Caki2 (cell line): ENCODE measurements around the gene ANKRD11. TPM values are rescaled to one million over a fixed set of nuclear protein-coding genes. Genes with fewer than 3 reads are reported as not detected.

Experiments
- DNase-seq: peaks from one replicate; pipeline ENCODE4 v3.0.0-alpha.2; 2015; ENCODE audit warnings: low read depth
- in situ Hi-C: cut with HindIII; loops from 2 replicates; pipeline ENCODE4 v1.10.0; 2016; ENCODE audit warnings: low sequenced_read_pairs, low pct_unique_long_range_greater_than_20kb, mixed read lengths
- total RNA-seq: library from RNA; depleted of rRNA; stranded (reverse); fragments of >200 nt; shearing (Covaris generic); gene quantifications from 2 replicates; pipeline ENCODE4 v1.2.3, GENCODE V29; 2014; ENCODE audit warnings: low replicate concordance; rRNA removed

The ANKRD11 gene
- total RNA-seq, 1 experiment from 2014 or later: 56.3 TPM

DNA sequence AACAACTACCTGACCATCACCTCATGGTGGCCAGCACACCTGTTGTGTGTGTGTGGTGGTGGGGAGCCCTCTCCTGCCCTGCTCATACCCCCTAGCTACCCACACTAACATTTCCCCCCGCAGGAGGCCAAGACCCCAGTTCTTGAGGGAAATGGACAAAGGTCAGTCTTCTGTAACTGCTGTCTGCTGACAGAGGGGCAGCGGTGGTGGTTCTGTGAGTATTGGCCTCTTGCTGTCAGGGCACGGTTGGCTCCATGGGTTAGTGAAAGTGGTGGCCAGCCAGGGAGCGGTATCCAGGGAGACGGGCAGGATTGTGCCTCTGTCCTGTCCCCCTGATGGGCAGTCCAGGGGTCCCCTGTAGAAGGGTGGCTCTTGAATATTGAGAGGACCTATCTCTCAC is 246.7 kb downstream of the ANKRD11 start:
- DNase-seq: no peak
- in situ Hi-C loops: no loop called here

DNA sequence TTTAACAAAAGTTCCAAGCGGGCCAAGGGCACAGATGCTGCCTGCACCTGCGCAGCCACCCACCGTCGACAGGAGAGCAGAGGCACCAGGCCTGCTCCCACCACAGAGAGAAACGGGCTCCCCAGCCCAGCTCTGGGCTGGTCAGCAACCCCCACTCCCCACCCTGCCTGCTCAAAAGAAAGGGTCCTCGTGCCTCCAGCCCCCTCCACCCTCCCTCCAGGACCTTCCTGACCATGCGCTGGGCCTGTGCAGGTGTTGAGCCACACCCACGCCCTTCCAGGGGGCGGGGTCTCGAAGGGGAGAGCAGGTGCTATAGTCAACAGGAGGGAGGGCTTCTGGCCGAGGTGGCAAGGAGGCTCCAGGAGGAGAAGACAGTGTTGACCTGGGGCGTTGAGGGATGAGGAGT is 247.6 kb downstream of the ANKRD11 start:
- in situ Hi-C loops: no loop called here
- DNase-seq: no peak

DNA sequence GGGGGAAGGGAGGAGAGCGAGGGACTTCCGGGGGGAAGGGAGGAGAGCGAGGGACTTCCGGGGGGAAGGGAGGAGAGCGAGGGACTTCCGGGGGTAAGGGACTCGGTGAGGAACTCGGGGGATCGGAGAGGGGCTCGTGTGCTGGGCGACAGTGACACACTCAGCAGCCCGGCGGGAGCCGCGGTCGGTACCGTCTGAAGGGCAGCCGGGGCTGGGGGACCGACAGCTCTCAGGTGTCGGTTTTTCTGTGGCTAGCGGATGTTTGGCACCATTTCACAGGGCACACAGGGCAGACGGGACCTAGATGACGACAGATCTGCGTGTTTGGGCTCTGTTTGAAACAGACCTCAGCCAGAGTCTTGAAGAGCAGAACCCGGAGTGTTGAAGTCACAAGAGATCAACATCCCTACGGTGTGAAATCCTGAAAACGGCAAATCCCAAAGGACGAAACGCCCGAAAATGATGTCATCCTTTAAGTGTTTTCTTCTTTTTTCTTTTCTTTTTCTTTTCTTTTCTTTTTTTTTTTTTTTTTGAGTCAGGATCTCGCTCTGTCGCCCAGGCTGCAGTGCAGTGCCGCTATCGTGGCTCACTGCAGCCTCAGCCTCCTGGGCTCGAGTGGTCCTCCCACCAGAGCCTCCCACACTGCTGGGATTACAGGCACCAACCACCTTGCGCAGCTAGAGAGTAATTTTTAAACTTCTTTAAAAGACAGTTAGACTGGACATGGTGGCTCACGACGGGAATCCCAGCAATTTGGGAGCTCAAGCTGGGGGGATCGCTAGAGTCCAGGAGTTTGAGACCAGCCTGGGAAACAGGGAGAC is 249.0 kb downstream of the ANKRD11 start:
- peak; percentile 78 for DNase-seq
- in situ Hi-C loops: no loop called here

DNA sequence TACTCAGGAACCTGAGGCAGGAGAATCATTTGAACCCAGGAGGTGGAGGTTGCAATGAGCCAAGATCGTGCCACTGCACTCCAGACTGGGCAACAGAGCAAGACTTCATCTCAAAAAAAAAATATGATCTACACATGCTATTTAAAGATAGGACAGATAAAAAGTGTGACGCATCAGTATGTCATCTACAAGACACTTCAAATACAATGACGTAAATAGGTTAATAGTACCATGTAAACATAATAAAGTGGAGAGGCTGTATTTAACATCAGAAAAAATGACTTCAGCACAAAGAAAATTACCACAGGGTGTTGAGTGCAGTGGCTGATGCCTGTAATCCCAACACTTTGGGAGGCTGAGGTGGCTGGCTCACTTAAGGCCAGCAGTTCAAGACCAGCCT is 252.6 kb downstream of the ANKRD11 start:
- no peak for DNase-seq
- in situ Hi-C loops: no loop called here

DNA sequence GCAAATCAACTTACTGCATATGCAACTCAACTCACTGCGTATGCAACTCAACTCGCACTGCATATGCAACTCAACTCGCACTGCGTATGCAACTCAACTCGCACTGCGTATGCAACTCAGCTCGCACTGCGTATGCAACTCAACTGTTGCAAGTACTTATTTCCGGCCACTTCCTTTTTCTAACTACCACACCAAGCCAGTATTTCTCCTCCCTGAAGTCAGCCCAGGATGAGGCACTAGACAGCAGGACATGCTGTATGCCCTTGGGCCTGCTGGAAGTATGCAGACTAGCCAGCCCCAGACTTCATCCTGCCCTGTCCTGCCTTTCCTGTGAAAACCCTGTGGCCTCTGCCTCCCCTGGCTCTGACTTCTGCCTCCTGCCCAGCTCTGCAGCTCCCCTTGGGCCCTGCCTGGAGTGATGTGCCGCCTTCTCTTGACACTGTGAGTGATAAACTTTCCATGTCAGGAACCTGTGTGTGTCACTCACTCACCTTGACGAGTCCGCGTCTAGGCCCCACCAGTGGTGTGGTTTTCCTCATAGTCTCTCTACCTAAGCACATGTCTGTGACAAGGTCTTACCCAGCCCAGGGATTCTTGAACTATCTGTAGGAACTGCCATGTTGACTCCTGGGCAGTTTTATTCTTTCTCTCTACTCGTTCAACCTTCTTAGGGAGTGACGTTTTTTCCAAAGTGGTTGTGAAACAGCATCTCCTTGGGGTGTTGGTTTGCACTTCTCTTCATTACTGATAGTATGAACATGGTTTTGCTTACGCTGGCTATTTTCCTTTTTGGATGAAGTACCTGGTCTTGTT is 256.5 kb downstream of the ANKRD11 start:
- in situ Hi-C loops: no loop called here
- DNase-seq: no peak

DNA sequence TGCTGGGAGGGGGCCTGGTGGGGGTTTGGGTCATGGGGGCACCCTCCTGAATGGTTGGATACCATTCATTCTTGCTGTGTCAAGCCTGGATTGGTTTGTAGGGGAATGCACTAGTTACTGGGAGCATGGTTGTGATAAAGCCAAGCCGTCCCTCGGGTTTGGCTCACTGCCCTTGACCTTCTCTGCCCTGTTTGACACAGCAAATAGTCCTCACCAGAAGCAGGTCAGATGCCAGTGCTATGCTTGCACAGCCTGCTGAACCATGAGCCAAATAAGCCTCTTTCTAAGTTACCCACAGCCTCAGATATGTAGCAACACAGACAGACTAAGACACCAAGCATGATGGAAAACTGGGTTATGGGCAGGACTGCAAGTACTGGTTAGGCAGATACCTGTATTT is 258.3 kb downstream of the ANKRD11 start:
- DNase-seq: no peak
- in situ Hi-C loops: no loop called here

DNA sequence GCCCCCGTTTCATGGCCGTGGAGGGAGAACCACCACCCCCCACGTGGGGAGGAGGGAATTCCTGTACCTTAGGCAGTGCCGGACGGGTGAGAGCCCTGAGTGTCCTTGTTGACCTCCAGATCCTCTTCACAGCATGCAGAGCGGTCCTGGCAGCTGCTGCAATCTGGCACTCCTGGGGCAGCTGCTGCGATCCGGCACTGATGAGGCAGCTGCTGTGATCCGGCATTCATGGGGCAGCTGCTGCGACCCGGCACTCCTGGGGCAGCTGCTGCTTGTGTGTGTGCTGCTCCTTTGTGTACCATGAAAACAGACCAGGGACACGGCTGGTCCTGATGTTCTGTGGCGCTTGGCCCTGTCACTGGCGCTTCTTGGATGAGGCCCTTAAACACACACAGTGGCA is 260.1 kb downstream of the ANKRD11 start:
- in situ Hi-C loops: no loop called here
- no peak for DNase-seq

DNA sequence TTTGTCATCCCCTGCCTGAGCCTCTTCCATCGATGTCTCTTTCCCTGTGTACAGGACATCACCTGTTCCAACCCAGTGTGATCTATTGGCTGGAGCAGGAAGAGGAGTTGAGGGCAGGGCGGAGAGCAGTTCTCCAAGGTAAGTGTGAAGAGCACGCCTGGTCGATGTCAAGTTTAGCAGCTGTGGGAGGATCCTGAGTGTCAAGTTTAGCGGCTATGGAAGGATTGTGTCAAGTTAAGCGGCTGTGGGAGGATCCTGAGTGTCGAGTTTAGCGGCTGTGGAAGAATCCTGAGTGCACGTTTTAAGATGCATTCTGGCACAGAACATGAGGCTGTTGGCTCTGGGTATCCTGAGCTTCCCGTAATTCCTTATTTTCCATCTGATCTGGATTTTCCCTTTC is 265.7 kb downstream of the ANKRD11 start:
- in situ Hi-C loops: no loop called here
- DNase-seq: no peak

DNA sequence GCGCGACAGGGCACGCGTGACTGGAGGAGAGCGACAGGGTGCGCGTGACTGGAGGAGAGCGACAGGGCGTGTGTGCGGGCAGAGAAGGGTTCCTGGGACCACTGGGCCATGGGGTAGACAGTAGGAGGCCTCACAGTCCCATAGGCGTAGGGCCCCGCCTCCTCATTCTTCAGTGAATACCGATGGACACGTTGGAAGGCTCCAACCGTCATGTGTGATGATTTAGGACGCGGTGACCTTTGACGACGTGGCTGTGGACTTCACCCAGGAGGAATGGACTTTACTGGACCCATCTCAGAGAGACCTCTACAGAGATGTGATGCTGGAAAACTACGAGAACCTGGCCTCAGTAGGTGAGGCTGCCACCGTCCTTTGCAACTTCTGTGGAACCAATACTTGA is 267.4 kb downstream of the ANKRD11 start:
- in situ Hi-C loops: no loop called here
- DNase-seq: no peak

DNA sequence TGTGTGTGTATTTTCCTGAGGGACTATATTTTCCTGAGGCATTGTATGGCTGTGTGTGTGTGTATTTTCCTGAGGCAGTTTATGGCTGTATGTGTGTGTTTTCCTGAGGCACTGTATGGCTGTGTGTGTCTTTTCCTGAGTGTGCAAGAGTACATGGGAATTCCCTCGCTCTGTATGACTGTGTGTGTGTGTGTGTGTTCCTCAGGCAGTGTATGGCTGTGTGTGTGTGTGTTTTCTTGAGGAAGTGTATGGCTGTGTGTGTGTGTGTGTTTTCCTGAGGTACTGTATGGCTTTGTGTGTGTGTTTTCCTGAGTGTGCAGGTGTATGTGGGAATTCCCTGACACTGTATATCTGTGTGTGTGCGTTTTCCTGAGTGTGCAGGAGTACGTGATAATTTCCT is 268.8 kb downstream of the ANKRD11 start:
- in situ Hi-C loops: no loop called here
- DNase-seq: no peak

DNA sequence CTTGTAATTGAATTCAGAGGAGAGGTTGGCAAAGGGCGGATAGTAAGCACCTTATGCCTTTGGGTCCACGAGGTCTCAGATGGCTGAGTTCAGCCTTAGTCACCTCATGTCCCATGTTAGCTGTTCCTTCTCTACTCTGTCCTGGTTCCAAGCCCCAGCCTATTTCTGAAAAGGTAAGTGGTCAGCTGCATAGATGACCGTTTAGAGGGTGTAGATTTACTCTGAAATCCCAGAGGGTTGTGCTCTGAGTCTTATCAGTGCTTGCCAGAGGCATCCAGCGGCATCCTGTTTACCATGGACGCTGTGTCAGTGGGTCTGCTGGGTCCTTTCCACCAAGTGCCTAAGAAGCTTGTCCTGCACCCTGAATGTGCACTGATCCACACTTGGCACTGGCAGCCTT is 271.0 kb downstream of the ANKRD11 start:
- in situ Hi-C loops: no loop called here
- DNase-seq: no peak

Other genes starting within 250 kb of the ANKRD11 start
- gene SPG7, start 17.8 kb upstream of the ANKRD11 start, total RNA-seq: 58.6 and 65.0 TPM in 2 replicates
- 4,469 and 5,108 TPM in 2 replicates for gene RPL13, start 70.1 kb upstream of the ANKRD11 start, total RNA-seq
- gene CPNE7, start 85.2 kb upstream of the ANKRD11 start, total RNA-seq: 9.4 and 15.9 TPM in 2 replicates
- gene DPEP1, start 123.1 kb upstream of the ANKRD11 start, total RNA-seq: not detected in 2 replicates
- gene CHMP1A, start 167.1 kb upstream of the ANKRD11 start, total RNA-seq: 159 and 214 TPM in 2 replicates
- gene SPATA33, start 167.3 kb upstream of the ANKRD11 start, total RNA-seq: 13.8 and 21.9 TPM in 2 replicates
- gene CDK10, start 196.1 kb upstream of the ANKRD11 start, total RNA-seq: 48.7 and 65.2 TPM in 2 replicates
- 26.2 and 37.4 TPM in 2 replicates for gene SPATA2L, start 211.1 kb upstream of the ANKRD11 start, total RNA-seq
- gene VPS9D1, start 230.3 kb upstream of the ANKRD11 start, total RNA-seq: 13.5 and 19.1 TPM in 2 replicates
- 7.6 and 12.9 TPM in 2 replicates for gene ZNF276, start 231.0 kb upstream of the ANKRD11 start, total RNA-seq